IPS-NIHi7 (cell line): ENCODE results near the gene MUC3A.
"Not testable (repeated sequence)": the region's sequence is repeated elsewhere in the genome, so short reads cannot be mapped to it uniquely, and the experiment has no call there.

Experiments
- DNase-seq: peaks from one replicate; pipeline ENCODE4 v3.0.0; 2012; ENCODE audit warnings: mixed read lengths; ENCODE audit errors: extremely low spot score

The MUC3A gene

GRCh38 chr7:100971111-100972001 lies 22.0 kb downstream of the MUC3A start:
- DNase-seq = no peak

GRCh38 chr7:100972002-100972347 lies 22.6 kb downstream of the MUC3A start:
- no peak for DNase-seq

GRCh38 chr7:100974021-100974420 lies 24.7 kb downstream of the MUC3A start:
- no peak for DNase-seq

GRCh38 chr7:100975371-100975821 lies 26.1 kb downstream of the MUC3A start:
- no peak for DNase-seq

- no peak for DNase-seq
These were observed 29.0 kb downstream of the MUC3A start for GRCh38 chr7:100978300-100978699.

- DNase-seq = no peak
These were observed 34.3 kb downstream of the MUC3A start for GRCh38 chr7:100983451-100984187.

- not testable (repeated sequence) for DNase-seq
These were observed 35.0 kb downstream of the MUC3A start for GRCh38 chr7:100984241-100984918.

GRCh38 chr7:100985033-100985797 lies 35.9 kb downstream of the MUC3A start:
- not testable (repeated sequence) for DNase-seq

GRCh38 chr7:100991631-100992030 lies 42.3 kb downstream of the MUC3A start:
- no peak for DNase-seq

GRCh38 chr7:100992280-100992679 lies 42.9 kb downstream of the MUC3A start:
- DNase-seq = not testable (repeated sequence)

GRCh38 chr7:100994671-100995070 lies 45.3 kb downstream of the MUC3A start:
- not testable (repeated sequence) for DNase-seq

- not testable (repeated sequence) for DNase-seq
These were observed 49.2 kb downstream of the MUC3A start for GRCh38 chr7:100998530-100998929.

- not testable (repeated sequence) for DNase-seq
These were observed 50.0 kb downstream of the MUC3A start for GRCh38 chr7:100999334-100999733.

GRCh38 chr7:101000025-101000424 lies 50.7 kb downstream of the MUC3A start:
- not testable (repeated sequence) for DNase-seq

- DNase-seq = not testable (repeated sequence)
These were observed 53.0 kb downstream of the MUC3A start for GRCh38 chr7:101002333-101002732.

- DNase-seq = not testable (repeated sequence)
These were observed 58.0 kb downstream of the MUC3A start for GRCh38 chr7:101007361-101007760.

GRCh38 chr7:101009629-101010028 lies 60.3 kb downstream of the MUC3A start:
- DNase-seq = peak; percentile 5

GRCh38 chr7:101012931-101013330 lies 63.6 kb downstream of the MUC3A start:
- no peak for DNase-seq

GRCh38 chr7:101015626-101016025 lies 66.3 kb downstream of the MUC3A start:
- peak; percentile 29 for DNase-seq

- DNase-seq = peak; percentile 84
These were observed 67.9 kb downstream of the MUC3A start for GRCh38 chr7:101017064-101017777.
